Immature natural killer cell (primary cell): Measurements from ENCODE around the gene ZNF79. TPM values are rescaled to one million over a fixed set of nuclear protein-coding genes. Genes with fewer than 3 reads are reported as not detected.

Experiments
- DNase-seq, 3 donors: peaks; one replicate each; pipeline ENCODE4 v3.0.0; 2022; ENCODE audit warnings: mixed read lengths in 1 of 3
- H3K27ac Mint-ChIP-seq, 6 donors: one replicate each; pipeline ENCODE4 v1.8.0; 2020; ENCODE audit warnings: mixed read lengths in 6 of 6, mild to moderate bottlenecking in 5 of 6, inconsistent platforms in 4 of 6, moderate library complexity in 3 of 6
- H3K27me3 Mint-ChIP-seq, 3 donors: one replicate each; pipeline ENCODE4 v1.8.0; 2020 to 2021; ENCODE audit warnings: low read depth in 3 of 3, mild to moderate bottlenecking in 3 of 3, mixed read lengths in 3 of 3, moderate library complexity in 3 of 3, inconsistent platforms in 1 of 3
- H3K36me3 Mint-ChIP-seq, 3 donors: one replicate each; pipeline ENCODE4 v1.8.0; 2020; ENCODE audit warnings: mixed read lengths in 3 of 3, inconsistent platforms in 2 of 3, mild to moderate bottlenecking in 2 of 3
- H3K4me1 Mint-ChIP-seq, 2 donors: one replicate each; pipeline ENCODE4 v1.8.0; 2020; ENCODE audit warnings: inconsistent platforms in 2 of 2, mild to moderate bottlenecking in 2 of 2, mixed read lengths in 2 of 2, moderate library complexity in 1 of 2
- H3K4me3 Mint-ChIP-seq, 5 donors: one replicate each; pipeline ENCODE4 v1.8.0; 2020; ENCODE audit warnings: mild to moderate bottlenecking in 5 of 5, mixed read lengths in 5 of 5, inconsistent platforms in 3 of 5, moderate library complexity in 3 of 5
- H3K9me3 Mint-ChIP-seq, 6 donors: one replicate each; pipeline ENCODE4 v1.8.0; 2020; ENCODE audit warnings: mild to moderate bottlenecking in 6 of 6, mixed read lengths in 6 of 6, inconsistent platforms in 4 of 6, moderate library complexity in 3 of 6
- polyA plus RNA-seq, 3 donors: library from polyadenylated mRNA; unstranded; fragments of 300-500 nt; fragmentation: Illumina TruSeq; gene quantifications; one replicate each; pipeline ENCODE4 v1.2.3, GENCODE V29; 2021

ZNF79 gene
- polyA plus RNA-seq, 3 donors from 2014 or later = 4.0 to 10.9 (median 5.1) TPM

- H3K4me3 Mint-ChIP-seq = peak overlapping the region in 1 of 5 donors; percentile 99
- no peak for DNase-seq
- peaks cover 5 to 8% (median 7%) of the 10 kb centered on the region in 3 donors for H3K27me3 Mint-ChIP-seq
- no peaks in the 10 kb centered on the region for H3K36me3 Mint-ChIP-seq
- no peaks in the 10 kb centered on the region for H3K9me3 Mint-ChIP-seq
- no peak overlapping the region for H3K27ac Mint-ChIP-seq
- peaks cover 47 to 50% of the 10 kb centered on the region in 2 donors for H3K4me1 Mint-ChIP-seq
Observed at GRCh38 chr9:127422133-127422782, 1.9 kb upstream of the ZNF79 start.

DNA sequence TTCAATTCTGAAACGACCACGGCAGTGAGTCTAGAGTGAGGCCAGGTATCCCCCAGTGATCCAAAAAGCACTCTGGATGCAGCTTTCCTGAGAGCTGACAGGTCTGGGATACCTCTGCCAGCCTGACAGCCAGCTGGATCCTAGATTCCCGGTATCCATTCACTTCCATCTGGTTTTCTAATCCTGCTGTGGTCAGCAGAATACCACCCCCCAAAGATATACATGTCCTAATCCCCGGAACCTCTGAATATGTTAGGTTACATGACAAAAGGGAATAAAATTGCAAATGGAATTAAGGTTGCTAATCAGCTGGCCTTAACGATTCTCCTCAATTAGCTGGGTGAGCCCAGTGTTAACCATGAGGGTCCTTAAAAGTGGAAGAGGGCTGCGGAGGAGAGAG, 1.4 kb upstream of the ZNF79 start:
- H3K36me3 Mint-ChIP-seq = no peaks in the 10 kb centered on the region
- H3K4me1 Mint-ChIP-seq = peaks cover 47 to 50% of the 10 kb centered on the region in 2 donors
- peak overlapping the region in 3 of 6 donors; percentile 9 to 98 (median 97) for H3K27ac Mint-ChIP-seq
- H3K27me3 Mint-ChIP-seq = peaks cover 5 to 7% (median 6%) of the 10 kb centered on the region in 3 donors
- no peak for DNase-seq
- no peaks in the 10 kb centered on the region for H3K9me3 Mint-ChIP-seq
- H3K4me3 Mint-ChIP-seq = peak overlapping the region; percentile 39 to 99 (median 99)

- Mint-ChIP-seq H3K9me3 (no peaks in the 10 kb centered on the region), H3K4me3 (peak overlapping the region; percentile 98 to 99 (median 99)), H3K4me1 (peaks cover 44 to 53% of the 10 kb centered on the region in 2 donors), H3K27me3 (peaks cover 5 to 7% (median 6%) of the 10 kb centered on the region in 3 donors), H3K27ac (peak overlapping the region; percentile 95 to 98 (median 96)), H3K36me3 (no peaks in the 10 kb centered on the region)
- no peak for DNase-seq
Observed at GRCh38 chr9:127423476-127423933, 677 bp upstream of the ZNF79 start.

- Mint-ChIP-seq H3K9me3 (no peaks in the 10 kb centered on the region), H3K36me3 (no peaks in the 10 kb centered on the region), H3K27ac (peak overlapping the region; percentile 95 to 98 (median 96)), H3K27me3 (peaks cover 5 to 7% (median 6%) of the 10 kb centered on the region in 3 donors), H3K4me1 (peaks cover 39 to 54% of the 10 kb centered on the region in 2 donors), H3K4me3 (peak overlapping the region; percentile 98 to 99 (median 99))
- no peak for DNase-seq
Observed at GRCh38 chr9:127424676-127424999, 456 bp downstream of the ZNF79 start.

- Mint-ChIP-seq H3K27me3 (peaks cover 5 to 7% (median 6%) of the 10 kb centered on the region in 3 donors), H3K27ac (peak overlapping the region in 5 of 6 donors; percentile 1 to 71 (median 9)), H3K36me3 (peaks cover 13% of the 10 kb centered on the region in 3 donors), H3K4me3 (peak overlapping the region; percentile 10 to 99 (median 19)), H3K4me1 (peaks cover 39 to 64% of the 10 kb centered on the region in 2 donors), H3K9me3 (no peaks in the 10 kb centered on the region)
- DNase-seq = peak in 1 of 3 donors; percentile 32
Observed at GRCh38 chr9:127426756-127427155, 2.6 kb downstream of the ZNF79 start.

DNA sequence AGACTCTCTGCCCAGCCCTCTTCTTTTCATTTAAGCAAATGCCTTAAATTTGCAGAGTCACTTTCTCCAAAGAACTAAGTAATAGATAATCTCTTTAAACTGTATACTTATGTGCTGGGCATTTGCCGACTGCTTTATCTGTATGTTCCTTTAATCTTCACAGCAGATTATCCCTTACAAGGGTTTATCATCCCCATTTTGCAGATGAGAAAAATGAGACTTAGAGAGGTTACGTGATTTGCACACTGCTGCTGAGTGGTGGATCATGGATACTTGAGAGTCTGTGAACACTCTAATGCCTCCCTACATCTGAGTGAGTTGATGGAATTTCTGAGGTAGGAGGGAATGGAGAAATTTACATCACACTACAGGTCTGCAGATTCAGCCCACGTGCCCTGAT, 4.2 kb downstream of the ZNF79 start:
- Mint-ChIP-seq H3K4me3 (no peak overlapping the region), H3K27me3 (peaks cover 5 to 7% (median 6%) of the 10 kb centered on the region in 3 donors), H3K27ac (peak overlapping the region in 1 of 6 donors; percentile 37), H3K9me3 (no peaks in the 10 kb centered on the region), H3K4me1 (peaks cover 33 to 64% of the 10 kb centered on the region in 2 donors), H3K36me3 (peaks cover 13 to 22% (median 22%) of the 10 kb centered on the region in 3 donors)
- no peak for DNase-seq

DNA sequence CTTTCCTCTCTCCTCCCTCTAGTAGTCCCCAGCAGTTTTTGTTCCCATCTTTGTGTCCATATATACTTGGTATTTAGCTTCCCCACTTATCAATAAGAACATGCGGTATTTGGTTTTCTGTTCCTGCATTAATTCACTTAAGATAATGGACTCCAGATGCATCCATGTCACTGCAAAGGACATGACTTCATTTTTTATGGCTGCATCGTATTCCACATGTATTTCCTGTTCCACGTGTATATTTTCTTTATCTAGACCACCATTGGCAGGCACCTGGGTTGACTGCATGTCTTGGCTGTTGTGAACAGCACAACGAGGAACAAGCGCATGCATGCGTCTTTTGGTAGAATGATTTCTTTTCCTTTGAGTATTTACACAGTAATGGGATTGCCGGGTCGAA, 6.2 kb downstream of the ZNF79 start:
- peaks cover 0 to 3% (median 0%) of the 10 kb centered on the region in 3 donors for H3K27me3 Mint-ChIP-seq
- H3K4me3 Mint-ChIP-seq = no peak overlapping the region
- no peaks in the 10 kb centered on the region for H3K9me3 Mint-ChIP-seq
- no peak overlapping the region for H3K27ac Mint-ChIP-seq
- DNase-seq = no peak
- H3K36me3 Mint-ChIP-seq = peaks cover 28 to 42% (median 35%) of the 10 kb centered on the region in 3 donors
- H3K4me1 Mint-ChIP-seq = peaks cover 13 to 49% of the 10 kb centered on the region in 2 donors

- Mint-ChIP-seq H3K36me3 (peaks cover 38 to 67% (median 41%) of the 10 kb centered on the region in 3 donors), H3K4me1 (peaks cover 19 to 29% of the 10 kb centered on the region in 2 donors), H3K27me3 (no peaks in the 10 kb centered on the region), H3K27ac (peak overlapping the region; percentile 79 to 96 (median 87)), H3K4me3 (peak overlapping the region; percentile 46 to 68 (median 54)), H3K9me3 (no peaks in the 10 kb centered on the region)
- DNase-seq = peak; percentile 16 to 60 (median 44)
Observed at GRCh38 chr9:127437497-127438264, 13.5 kb downstream of the ZNF79 start.

GRCh38 chr9:127438394-127438793, 14.2 kb downstream of the ZNF79 start:
- H3K36me3 Mint-ChIP-seq = peaks cover 36 to 60% (median 38%) of the 10 kb centered on the region in 3 donors
- H3K4me1 Mint-ChIP-seq = peaks cover 19 to 23% of the 10 kb centered on the region in 2 donors
- H3K4me3 Mint-ChIP-seq = peak overlapping the region in 1 of 5 donors; percentile 68
- no peaks in the 10 kb centered on the region for H3K9me3 Mint-ChIP-seq
- no peaks in the 10 kb centered on the region for H3K27me3 Mint-ChIP-seq
- DNase-seq = no peak
- H3K27ac Mint-ChIP-seq = peak overlapping the region in 5 of 6 donors; percentile 34 to 94 (median 80)

DNA sequence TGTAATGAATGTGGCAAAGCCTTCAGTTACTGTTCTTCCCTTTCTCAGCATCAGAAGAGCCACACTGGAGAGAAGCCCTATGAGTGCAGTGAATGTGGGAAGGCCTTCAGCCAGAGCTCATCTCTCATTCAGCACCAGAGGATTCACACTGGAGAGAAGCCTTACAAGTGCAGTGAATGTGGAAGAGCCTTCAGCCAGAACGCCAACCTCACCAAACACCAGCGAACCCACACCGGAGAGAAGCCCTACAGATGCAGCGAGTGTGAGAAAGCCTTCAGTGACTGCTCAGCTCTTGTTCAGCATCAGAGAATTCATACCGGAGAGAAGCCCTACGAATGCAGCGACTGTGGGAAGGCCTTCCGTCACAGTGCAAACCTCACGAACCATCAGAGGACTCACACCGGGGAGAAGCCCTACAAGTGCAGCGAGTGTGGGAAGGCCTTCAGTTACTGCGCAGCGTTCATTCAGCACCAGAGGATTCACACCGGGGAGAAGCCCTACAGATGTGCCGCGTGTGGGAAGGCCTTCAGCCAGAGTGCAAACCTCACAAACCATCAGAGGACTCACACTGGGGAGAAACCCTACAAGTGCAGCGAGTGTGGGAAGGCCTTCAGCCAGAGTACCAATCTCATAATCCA, 20.2 kb downstream of the ZNF79 start:
- Mint-ChIP-seq H3K9me3 (no peaks in the 10 kb centered on the region), H3K27ac (peak overlapping the region in 4 of 6 donors; percentile 49 to 79 (median 52)), H3K4me1 (peaks cover 16 to 28% of the 10 kb centered on the region in 2 donors), H3K36me3 (peaks cover 21 to 61% (median 25%) of the 10 kb centered on the region in 3 donors), H3K4me3 (no peak overlapping the region), H3K27me3 (peaks cover 0 to 3% (median 2%) of the 10 kb centered on the region in 3 donors)
- DNase-seq = no peak

- Mint-ChIP-seq H3K4me3 (no peak overlapping the region), H3K36me3 (peaks cover 19 to 59% (median 23%) of the 10 kb centered on the region in 3 donors), H3K9me3 (no peaks in the 10 kb centered on the region)
Observed at GRCh38 chr9:127444921-127445850, 21.0 kb downstream of the ZNF79 start.

GRCh38 chr9:127445851-127446712, 21.9 kb downstream of the ZNF79 start:
- H3K27ac Mint-ChIP-seq = peak overlapping the region in 5 of 6 donors; percentile 45 to 94 (median 59)
- H3K4me3 Mint-ChIP-seq = no peak overlapping the region
- no peaks in the 10 kb centered on the region for H3K9me3 Mint-ChIP-seq

More at GRCh38 chr9:127444921-127445850, 21.0 kb downstream of the ZNF79 start:
- peaks cover 24 to 36% of the 10 kb centered on the region in 2 donors for H3K4me1 Mint-ChIP-seq
- H3K27me3 Mint-ChIP-seq = peaks cover 2 to 5% (median 4%) of the 10 kb centered on the region in 3 donors
- no peak for DNase-seq
- peak overlapping the region in 4 of 6 donors; percentile 38 to 94 (median 57) for H3K27ac Mint-ChIP-seq

More at GRCh38 chr9:127445851-127446712, 21.9 kb downstream of the ZNF79 start:
- peaks cover 30 to 44% of the 10 kb centered on the region in 2 donors for H3K4me1 Mint-ChIP-seq
- DNase-seq = no peak
- H3K36me3 Mint-ChIP-seq = peaks cover 14 to 50% (median 14%) of the 10 kb centered on the region in 3 donors
- H3K27me3 Mint-ChIP-seq = peaks cover 9 to 14% (median 9%) of the 10 kb centered on the region in 3 donors
